Activated CD4-positive, alpha-beta T cell treated with anti-CD3 and anti-CD28 coated beads for 36 hours (primary cell): Measurements from ENCODE around the gene RABL6. TPM values are rescaled to one million over a fixed set of nuclear protein-coding genes. Genes with fewer than 3 reads are reported as not detected.
"Not testable (repeated sequence)": the region's sequence is repeated elsewhere in the genome, so short reads cannot be mapped to it uniquely, and the experiment has no call there.

Source experiments
- ATAC-seq: fragments of 200-7000 bp; cut with Tn5 transposase; one replicate; pipeline ENCODE4 v1.10.0; 2021; ENCODE audit warnings: mild to moderate bottlenecking, moderate library complexity
- CTCF ChIA-PET: fragments of 350-600 bp; sonication (Branson Sonifier 250); formaldehyde crosslinking; loops from one replicate; lab custom pipeline; 2021; ENCODE audit warnings: antibody characterized with exemption; lab: Charles Lee
- POLR2A ChIA-PET: fragments of 350-600 bp; sonication (Branson Sonifier 250); formaldehyde crosslinking; loops from one replicate; lab custom pipeline; 2021; ENCODE audit warnings: antibody characterized with exemption, inconsistent platforms; lab: Charles Lee
- DNase-seq: peaks from one replicate; pipeline ENCODE4 v3.0.0-alpha.2; 2020
- H3K27ac Mint-ChIP-seq: one replicate; pipeline ENCODE4 v1.8.0; 2021; ENCODE audit warnings: mixed read lengths
- H3K27me3 Mint-ChIP-seq: one replicate; pipeline ENCODE4 v1.8.0; 2021; ENCODE audit warnings: mixed read lengths
- H3K36me3 Mint-ChIP-seq: one replicate; pipeline ENCODE4 v1.8.0; 2021; ENCODE audit warnings: low read depth, mixed read lengths
- H3K4me1 Mint-ChIP-seq: one replicate; pipeline ENCODE4 v1.8.0; 2021; ENCODE audit warnings: mixed read lengths
- H3K4me3 Mint-ChIP-seq: one replicate; pipeline ENCODE4 v1.8.0; 2021; ENCODE audit warnings: mild to moderate bottlenecking, moderate library complexity, mixed read lengths
- H3K9me3 Mint-ChIP-seq: one replicate; pipeline ENCODE4 v1.8.0; 2021; ENCODE audit warnings: low read depth, mixed read lengths
- intact Hi-C, 2 experiments: fragments of 100-400 bp; cut with DNase I in 1 of 2; cut with micrococcal nuclease in 1 of 2; formaldehyde crosslinking; loops; one replicate each; pipeline versions ENCODE4 v1.14.2 to v1.15.1; 2022 to 2024; cut with DNase I, micrococcal nuclease
- total RNA-seq, 2 experiments: library from RNA; stranded (reverse); gene quantifications; one replicate each; pipeline ENCODE4 v1.2.3, GENCODE V29; 2021

The RABL6 gene
- total RNA-seq, 2 experiments from 2014 or later, result 66.2 to 71.8 TPM

- not testable (repeated sequence) for H3K9me3 Mint-ChIP-seq, H3K4me3 Mint-ChIP-seq, H3K36me3 Mint-ChIP-seq, DNase-seq, H3K27me3 Mint-ChIP-seq, H3K27ac Mint-ChIP-seq, ATAC-seq
- H3K4me1 Mint-ChIP-seq, result peaks cover 19% of the 10 kb centered on the region
- POLR2A ChIA-PET, result interaction anchor here (0.6 kb wide), 1 partner anchor 84 kb away, joined by 3 read pairs; no protein-coding TSS in a partner anchor
- intact Hi-C loops, result loop anchor here in 1 of 2 experiments (10.0 kb wide), 2 partner anchors 276 to 436 kb away; partner anchors contain the start of genes CYSRT1, RNF208 and RNF224
- CTCF ChIA-PET, result interaction anchor here (0.7 to 2.5 kb wide), 6 partner anchors 11 to 275 kb away, joined by 3 to 17 read pairs (median 5); no protein-coding TSS in a partner anchor
Observed at GRCh38 chr9:136788644-136789522, 18.9 kb upstream of the RABL6 start.

GRCh38 chr9:136789523-136789937 is 18.2 kb upstream of the RABL6 start:
- Mint-ChIP-seq H3K9me3 (no peaks in the 10 kb centered on the region), H3K4me3 (no peak overlapping the region), H3K27me3 (no peaks in the 10 kb centered on the region), H3K36me3 (no peaks in the 10 kb centered on the region), H3K4me1 (peaks cover 19% of the 10 kb centered on the region), H3K27ac (no peak overlapping the region)
- no peak for DNase-seq
- no peak for ATAC-seq
- CTCF ChIA-PET, result interaction anchor here (1.5 to 1.7 kb wide), 2 partner anchors 17 to 240 kb away, joined by 3 to 7 read pairs; no protein-coding TSS in a partner anchor
- intact Hi-C loops, result loop anchor here in 1 of 2 experiments (10.0 kb wide), 2 partner anchors 275 to 435 kb away; partner anchors contain the start of genes CYSRT1, RNF208 and RNF224
- POLR2A ChIA-PET, result no interaction called here

GRCh38 chr9:136790640-136791515 is 16.9 kb upstream of the RABL6 start, which contains the start of gene TMEM141:
Gene TMEM141 (plus strand): TSS chr9:136791344. CDS start chr9:136791371, 27 bp downstream.
- ChIA-PET POLR2A (interaction anchor here (0.5 to 0.9 kb wide), 4 partner anchors 10 to 296 kb away, joined by 3 to 6 read pairs (median 4); partner anchors contain the start of gene MAN1B1), CTCF (interaction anchor here (0.6 to 1.7 kb wide), 7 partner anchors 16 to 803 kb away, joined by 3 to 7 read pairs (median 3); partner anchors contain the start of gene NPDC1)
- ATAC-seq, result peak; percentile 93
- Mint-ChIP-seq H3K36me3 (no peaks in the 10 kb centered on the region), H3K4me1 (peaks cover 19% of the 10 kb centered on the region), H3K27me3 (no peaks in the 10 kb centered on the region), H3K4me3 (peak within 1 kb of the TSS; percentile 80), H3K9me3 (no peaks in the 10 kb centered on the region), H3K27ac (peak within 1 kb of the TSS; percentile 84)
- DNase-seq, result peak; percentile 100
- intact Hi-C loops, result loop anchor here (1.0 to 10.0 kb wide), 31 partner anchors 9 to 814 kb away; partner anchors contain the start of genes MAN1B1 (in 2 of the 2), PAXX (in 2 of the 2), PHPT1 (in 2 of the 2) and TRAF2 (in 2 of the 2)

GRCh38 chr9:136791516-136792276 is 16.1 kb upstream of the RABL6 start:
- H3K4me1 Mint-ChIP-seq, result peaks cover 26% of the 10 kb centered on the region
- H3K36me3 Mint-ChIP-seq, result no peaks in the 10 kb centered on the region
- DNase-seq (peak; percentile 80), ATAC-seq (peak; percentile 8)
- no peaks in the 10 kb centered on the region for H3K27me3 Mint-ChIP-seq
- peak overlapping the region; percentile 80 for H3K4me3 Mint-ChIP-seq
- intact Hi-C loops, result loop anchor here (1.0 to 10.0 kb wide), 28 partner anchors 9 to 813 kb away; partner anchors contain the start of genes PAXX (in 2 of the 2), PHPT1 (in 2 of the 2), TRAF2 (in 2 of the 2) and ANAPC2 (in 1 of the 2)
- ChIA-PET CTCF (interaction anchor here (0.6 to 1.2 kb wide), 6 partner anchors 10 to 505 kb away, joined by 3 to 5 read pairs (median 3); no protein-coding TSS in a partner anchor), POLR2A (no interaction called here)
- H3K9me3 Mint-ChIP-seq, result no peaks in the 10 kb centered on the region
- peak overlapping the region; percentile 84 for H3K27ac Mint-ChIP-seq

GRCh38 chr9:136792321-136793085 is 15.2 kb upstream of the RABL6 start:
- POLR2A ChIA-PET, result no interaction called here
- Mint-ChIP-seq H3K4me3 (peak overlapping the region; percentile 80), H3K36me3 (no peaks in the 10 kb centered on the region), H3K4me1 (peaks cover 28% of the 10 kb centered on the region), H3K9me3 (no peaks in the 10 kb centered on the region), H3K27me3 (no peaks in the 10 kb centered on the region), H3K27ac (peak overlapping the region; percentile 70)
- CTCF ChIA-PET, result interaction anchor here (0.5 to 1.2 kb wide), 9 partner anchors 10 to 506 kb away, joined by 3 to 5 read pairs (median 3); no protein-coding TSS in a partner anchor
- intact Hi-C loops, result loop anchor here (5.0 to 10.0 kb wide), 3 partner anchors 95 to 548 kb away; partner anchors contain the start of genes QSOX2 (in 1 of the 2) and TRAF2 (in 1 of the 2)
- peak; percentile 34 for DNase-seq
- ATAC-seq, result no peak

GRCh38 chr9:136793086-136793946 is 14.4 kb upstream of the RABL6 start:
- no peak for DNase-seq
- POLR2A ChIA-PET, result no interaction called here
- no peak for ATAC-seq
- Mint-ChIP-seq H3K36me3 (no peaks in the 10 kb centered on the region), H3K4me3 (no peak overlapping the region), H3K4me1 (peaks cover 22% of the 10 kb centered on the region), H3K27ac (peak overlapping the region; percentile 19), H3K27me3 (no peaks in the 10 kb centered on the region), H3K9me3 (no peaks in the 10 kb centered on the region)
- intact Hi-C loops, result loop anchor here (5.0 to 10.0 kb wide), 3 partner anchors 94 to 549 kb away; partner anchors contain the start of genes QSOX2 (in 1 of the 2) and TRAF2 (in 1 of the 2)
- CTCF ChIA-PET, result interaction anchor here (0.7 to 1.5 kb wide), 11 partner anchors 13 to 396 kb away, joined by 3 to 8 read pairs (median 3); partner anchors contain the start of genes FUT7 and RABL6

- H3K27ac Mint-ChIP-seq, result no peak overlapping the region
- intact Hi-C loops, result loop anchor here (5.0 to 10.0 kb wide), 3 partner anchors 93 to 550 kb away; partner anchors contain the start of genes QSOX2 (in 1 of the 2) and TRAF2 (in 1 of the 2)
- no peak overlapping the region for H3K4me3 Mint-ChIP-seq
- H3K9me3 Mint-ChIP-seq, result no peaks in the 10 kb centered on the region
- H3K4me1 Mint-ChIP-seq, result peaks cover 19% of the 10 kb centered on the region
- DNase-seq (no peak), ATAC-seq (no peak)
- no peaks in the 10 kb centered on the region for H3K36me3 Mint-ChIP-seq
- H3K27me3 Mint-ChIP-seq, result no peaks in the 10 kb centered on the region
- CTCF ChIA-PET, result interaction anchor here (0.7 to 1.5 kb wide), 4 partner anchors 12 to 241 kb away, joined by 3 to 8 read pairs (median 4); partner anchors contain the start of gene RABL6
- POLR2A ChIA-PET, result no interaction called here
Observed at GRCh38 chr9:136794281-136794999, 13.3 kb upstream of the RABL6 start.

- H3K27ac Mint-ChIP-seq, result no peak overlapping the region
- no peak overlapping the region for H3K4me3 Mint-ChIP-seq
- ChIA-PET CTCF (no interaction called here), POLR2A (no interaction called here)
- no peaks in the 10 kb centered on the region for H3K9me3 Mint-ChIP-seq
- ATAC-seq, result no peak
- H3K27me3 Mint-ChIP-seq, result no peaks in the 10 kb centered on the region
- H3K36me3 Mint-ChIP-seq, result no peaks in the 10 kb centered on the region
- intact Hi-C loops, result loop anchor here (5.0 to 10.0 kb wide), 3 partner anchors 92 to 550 kb away; partner anchors contain the start of genes QSOX2 (in 1 of the 2) and TRAF2 (in 1 of the 2)
- no peak for DNase-seq
- H3K4me1 Mint-ChIP-seq, result peaks cover 19% of the 10 kb centered on the region
Observed at GRCh38 chr9:136795000-136795348, 12.8 kb upstream of the RABL6 start.
